IPS-18c (cell line): Measurements from ENCODE around the gene FGD6.

Experiments
- H3K4me3 ChIP-seq: 2 replicates; pipeline ENCODE4 v1.7.0; 2013; ENCODE audit warnings: low read depth, mild to moderate bottlenecking, low read length, moderate library complexity; ENCODE audit not compliant: insufficient read depth
- H3K9me3 ChIP-seq: one replicate; pipeline ENCODE4 v1.6.1; 2013; ENCODE audit warnings: mild to moderate bottlenecking, low read length, moderate library complexity; ENCODE audit not compliant: control insufficient read depth, insufficient read depth

FGD6 gene

DNA sequence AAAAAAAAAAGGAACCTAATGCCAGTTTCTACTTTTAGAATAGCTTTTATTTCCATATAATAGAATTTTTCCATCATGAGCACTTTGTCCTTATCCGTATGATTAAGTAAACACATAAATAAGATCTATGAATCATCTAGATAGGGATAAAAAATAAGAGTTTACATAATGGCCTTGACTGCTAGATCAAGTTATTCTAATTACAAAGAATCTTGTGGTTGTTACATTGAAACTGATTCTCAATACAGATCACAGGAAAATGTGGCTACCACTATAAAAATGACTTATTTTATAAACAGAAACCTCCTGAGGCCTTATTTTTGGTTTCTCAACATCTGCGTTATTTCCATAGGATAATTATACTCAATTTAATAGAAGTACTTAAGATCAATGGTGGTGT, 179.4 kb downstream of the FGD6 start:
- no peaks in the 10 kb centered on the region for H3K9me3 ChIP-seq
- H3K4me3 ChIP-seq: no peak overlapping the region

DNA sequence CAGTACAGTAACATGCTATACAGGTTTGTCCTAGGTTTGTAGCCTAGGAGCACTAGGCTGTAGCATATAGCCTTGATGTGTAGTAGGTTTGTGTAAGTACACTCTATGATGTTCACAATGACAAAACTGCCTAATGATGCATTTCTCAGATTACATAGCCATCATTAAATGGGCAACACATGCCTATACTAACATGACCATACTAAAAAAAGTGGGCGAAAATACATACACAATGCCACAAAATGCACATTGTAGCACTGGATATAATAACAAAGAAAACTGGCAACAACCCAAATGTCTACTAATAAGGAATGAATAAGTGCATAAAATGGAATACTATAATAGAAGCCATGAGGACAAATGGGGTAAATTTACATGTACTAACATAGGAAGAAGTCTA, 182.5 kb downstream of the FGD6 start:
- Histone ChIP-seq H3K4me3 (no peak overlapping the region), H3K9me3 (no peaks in the 10 kb centered on the region)
